ENCODE measurements around the gene SEC22B.
"Not testable (repeated sequence)": the region's sequence is repeated elsewhere in the genome, so short reads cannot be mapped to it uniquely, and the experiment has no call there.

SEC22B gene

DNA sequence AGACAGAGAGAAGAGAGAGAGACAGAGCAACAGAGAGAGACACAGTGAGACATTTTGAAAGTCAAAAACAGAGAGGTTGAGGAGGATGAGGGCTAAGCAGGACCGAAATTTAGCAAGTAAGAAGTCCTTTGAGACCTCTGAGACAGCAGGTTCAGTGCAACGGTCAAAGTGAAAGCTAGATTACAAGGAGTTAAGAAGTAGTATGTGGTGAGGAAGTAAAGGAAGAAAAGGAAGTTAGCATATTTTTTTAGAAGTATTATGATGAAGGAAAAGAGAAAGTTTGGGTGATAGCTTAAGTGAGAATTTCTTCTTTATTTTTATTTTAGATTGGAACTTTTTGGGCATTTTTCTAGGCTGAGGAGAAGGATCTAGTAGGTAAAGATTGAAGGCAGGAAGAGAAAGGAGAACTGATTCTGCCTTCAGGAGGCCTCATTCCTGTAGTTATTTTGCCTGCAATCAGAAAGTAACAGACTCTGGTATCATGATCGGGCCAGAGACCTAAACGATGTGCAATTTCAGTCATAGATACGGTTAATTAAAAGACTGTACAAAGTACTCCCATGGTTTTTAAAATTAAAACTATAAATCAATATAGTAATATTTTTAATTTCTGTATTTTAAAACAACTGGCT lies 53.9 kb downstream of the SEC22B start:
- H3K27ac ChIP-seq, result not testable (repeated sequence)

DNA sequence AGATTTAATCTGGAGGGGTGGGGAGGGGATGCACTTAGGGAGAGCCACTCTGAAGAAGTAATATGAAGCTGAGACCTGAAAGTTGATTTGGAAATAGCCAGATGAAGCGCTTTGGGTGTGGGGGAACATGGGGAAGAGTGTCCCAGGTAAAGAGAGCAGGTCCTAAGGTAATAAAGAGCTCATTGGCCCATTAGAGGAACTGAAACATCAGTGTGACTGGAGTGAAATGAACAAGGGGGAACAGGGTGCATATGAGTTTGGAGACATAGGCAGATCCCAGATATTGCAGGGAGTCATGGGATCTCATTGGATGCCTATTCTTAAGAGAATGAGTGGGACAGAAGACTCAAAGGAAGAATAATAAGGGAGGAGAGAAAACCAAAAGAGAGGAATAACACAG lies 54.5 kb downstream of the SEC22B start:
- H3K27ac ChIP-seq, result not testable (repeated sequence)

DNA sequence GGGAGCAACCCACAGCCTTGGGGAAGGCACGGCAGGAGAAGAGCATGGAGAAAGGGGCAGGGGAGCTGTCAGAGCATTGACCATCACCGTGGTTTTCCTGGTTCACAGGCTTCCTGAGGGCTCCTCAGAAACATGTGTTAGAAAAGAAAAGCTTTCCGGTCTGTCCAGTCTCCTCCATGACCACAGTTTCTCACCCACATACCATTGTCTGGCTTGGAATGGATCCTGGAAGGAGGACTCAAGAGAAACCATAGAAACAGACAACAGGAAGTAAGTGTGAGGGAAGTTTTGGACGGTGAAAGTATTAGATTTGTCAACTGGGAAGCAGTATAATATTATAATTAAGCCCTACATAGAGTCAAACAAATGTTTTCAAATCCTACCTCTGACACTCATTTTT lies 55.8 kb downstream of the SEC22B start:
- H3K27ac ChIP-seq, result not testable (repeated sequence)

DNA sequence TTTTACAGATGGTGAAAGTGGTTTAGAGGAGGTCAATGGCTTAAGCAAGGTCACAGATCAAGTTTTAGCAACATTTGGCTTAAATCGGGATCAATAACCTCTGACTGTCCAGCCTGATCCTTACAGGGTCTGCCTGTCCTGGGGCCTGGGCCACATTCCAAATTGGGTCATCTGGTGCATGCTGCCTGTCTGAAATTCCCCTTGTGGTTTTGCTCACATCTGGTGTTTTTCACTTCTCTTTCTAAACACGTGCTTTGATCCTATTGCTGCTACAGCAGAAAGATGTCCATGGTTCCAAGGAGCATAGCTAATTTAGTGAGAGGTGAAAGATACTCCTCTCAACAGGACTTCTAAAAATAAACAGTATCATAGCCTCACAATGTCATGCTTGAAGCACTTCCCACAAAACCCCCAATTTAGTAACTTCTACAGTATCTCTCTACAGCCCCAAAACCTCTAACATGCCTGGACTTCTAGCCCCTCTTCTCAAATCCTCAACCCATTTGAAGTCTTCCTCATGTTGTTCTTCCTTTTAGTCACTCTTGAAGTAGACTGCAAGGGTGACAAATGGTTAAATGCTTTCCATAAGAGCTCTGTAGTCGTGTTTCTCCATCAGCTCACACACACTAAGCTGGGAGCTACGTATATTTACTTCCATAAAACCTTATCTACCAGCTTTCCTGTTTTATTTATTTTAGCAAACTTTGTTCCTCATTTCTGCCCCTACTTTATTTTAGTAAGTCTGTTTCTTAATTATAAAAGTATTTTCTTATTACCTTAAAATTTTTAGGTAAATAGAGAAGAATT lies 58.7 kb downstream of the SEC22B start:
- H3K27ac ChIP-seq, result not testable (repeated sequence)

DNA sequence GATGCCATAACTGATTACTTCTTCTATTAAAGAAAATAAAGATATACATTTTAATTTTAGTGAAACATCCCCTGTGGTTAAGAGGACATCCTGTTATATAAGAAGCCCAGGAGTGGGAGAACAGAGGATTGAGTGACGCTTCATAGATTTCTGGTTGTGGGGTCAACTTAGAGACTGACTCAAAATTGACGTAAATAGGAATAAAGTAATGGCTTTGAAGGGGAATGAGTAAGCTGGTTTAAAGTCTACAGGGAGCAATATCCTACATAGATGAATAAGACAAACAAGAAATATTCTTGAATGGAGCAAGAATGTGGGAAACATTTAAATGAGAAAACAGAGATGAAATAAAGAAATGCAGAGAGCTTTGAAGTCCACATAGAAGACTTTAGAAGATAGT lies 60.2 kb downstream of the SEC22B start:
- H3K27ac ChIP-seq, result not testable (repeated sequence)

DNA sequence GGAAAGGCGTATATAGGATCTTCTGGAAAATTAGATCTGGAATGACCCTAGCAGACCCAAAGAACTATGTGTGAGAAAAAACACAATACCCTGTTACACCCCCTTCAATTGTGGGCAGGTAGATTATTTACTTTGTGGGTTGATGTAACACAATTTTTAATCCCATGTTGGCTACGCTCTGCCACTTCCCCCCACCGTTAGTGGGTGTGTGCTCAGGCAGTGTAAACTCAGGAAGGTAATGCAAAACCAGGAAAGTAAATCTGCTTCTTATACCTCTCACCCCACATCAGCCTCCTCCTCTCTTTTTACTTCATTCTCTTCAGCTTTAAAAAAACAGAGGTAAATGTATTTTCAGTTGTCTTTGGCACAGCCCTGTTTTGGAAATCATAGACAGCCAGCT lies 63.2 kb downstream of the SEC22B start:
- not testable (repeated sequence) for H3K27ac ChIP-seq

DNA sequence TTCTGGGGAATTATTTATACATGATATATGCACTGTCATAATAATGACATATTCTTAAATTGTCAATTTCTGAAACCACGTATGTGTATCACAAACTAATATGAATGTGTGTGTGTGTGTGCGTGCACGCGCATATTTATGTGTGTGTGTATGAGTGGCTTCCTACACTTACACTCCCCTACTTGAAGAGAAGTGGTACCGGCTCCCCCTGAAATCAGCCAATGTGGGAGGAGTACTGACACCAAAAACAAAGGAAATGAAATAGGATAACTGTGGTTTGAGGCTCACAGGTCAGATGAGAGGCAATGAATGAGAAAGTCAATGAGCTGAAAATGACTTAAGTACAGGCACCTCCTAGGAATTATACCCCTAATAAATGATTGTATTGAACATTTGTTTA lies 64.1 kb downstream of the SEC22B start:
- not testable (repeated sequence) for H3K27ac ChIP-seq

DNA sequence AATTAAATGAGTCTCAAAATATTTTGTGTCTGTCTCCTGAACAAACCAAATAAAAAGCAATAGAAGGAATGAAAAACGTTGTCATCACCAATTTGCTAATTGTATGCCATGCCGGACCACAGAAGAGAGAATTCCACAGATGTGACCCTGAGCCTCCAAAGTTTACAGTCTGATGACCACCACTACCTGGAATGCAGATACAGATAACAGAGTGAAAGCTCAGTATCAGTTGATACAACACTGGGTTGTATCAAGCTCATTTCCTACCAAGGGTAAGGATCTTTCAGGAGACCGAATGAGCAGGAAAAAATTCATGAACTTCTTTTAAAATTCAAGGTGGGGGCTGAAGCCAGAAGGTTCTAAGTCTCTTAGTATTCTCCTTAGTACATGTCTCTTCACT lies 64.5 kb downstream of the SEC22B start:
- H3K27ac ChIP-seq, result not testable (repeated sequence)

DNA sequence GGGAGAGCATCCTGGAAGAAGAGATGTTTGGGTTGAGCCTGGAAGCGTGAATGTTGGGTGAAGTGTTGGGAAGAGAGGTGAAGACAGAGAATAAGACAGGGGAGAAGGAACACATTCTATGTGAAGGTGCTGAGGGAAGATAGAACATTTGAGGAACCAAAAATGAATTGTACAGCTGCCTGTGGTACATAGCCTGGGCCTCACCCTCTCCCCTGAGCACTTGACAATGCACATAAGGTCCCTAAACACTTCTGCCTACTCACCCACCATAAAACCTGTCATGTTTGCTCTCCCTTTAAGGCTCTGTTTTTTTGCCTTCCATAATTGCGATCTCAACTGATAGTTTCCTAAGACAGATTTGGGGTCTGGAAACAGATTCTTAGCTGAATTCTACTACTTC lies 65.3 kb downstream of the SEC22B start:
- H3K27ac ChIP-seq, result not testable (repeated sequence)

DNA sequence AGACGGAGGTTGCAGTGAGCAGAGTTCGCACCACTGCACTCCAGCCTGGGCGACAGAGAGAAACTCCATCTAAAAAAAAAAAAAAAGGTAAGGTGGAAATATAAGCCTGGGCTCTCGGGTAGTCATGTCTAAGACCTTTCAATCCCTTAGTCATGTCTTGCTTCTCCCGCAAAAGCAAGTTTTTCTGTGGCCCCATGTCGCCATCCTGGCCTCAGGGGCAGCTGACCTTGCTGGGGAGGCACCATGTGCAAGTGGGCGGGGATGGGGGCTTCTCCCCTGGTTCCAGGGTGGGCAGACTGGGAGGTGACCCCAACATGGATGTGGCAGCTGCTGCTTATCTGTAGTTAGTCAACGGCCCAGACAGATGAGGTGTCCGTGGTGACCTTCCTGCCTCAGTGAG lies 66.7 kb downstream of the SEC22B start:
- H3K27ac ChIP-seq, result not testable (repeated sequence)

DNA sequence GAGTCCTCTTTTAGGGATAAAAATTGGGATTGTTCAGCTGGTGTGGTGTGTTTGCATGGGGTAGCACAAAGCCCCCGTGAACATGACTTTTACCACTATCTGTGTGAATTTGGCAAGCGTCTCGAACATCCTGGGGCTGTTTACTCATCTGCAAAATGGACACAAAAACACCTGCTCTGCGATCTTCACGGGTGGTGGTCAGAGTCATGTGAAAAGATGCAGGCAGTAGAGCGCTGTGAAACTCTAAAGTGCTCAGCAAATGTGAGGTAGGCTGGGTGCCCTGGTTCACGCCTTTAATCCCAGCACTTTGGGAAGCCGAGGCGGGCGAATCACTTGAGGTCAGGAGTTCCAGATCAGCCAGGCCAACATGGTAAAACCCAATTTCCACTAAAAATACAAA lies 67.1 kb downstream of the SEC22B start:
- H3K27ac ChIP-seq, result not testable (repeated sequence)

DNA sequence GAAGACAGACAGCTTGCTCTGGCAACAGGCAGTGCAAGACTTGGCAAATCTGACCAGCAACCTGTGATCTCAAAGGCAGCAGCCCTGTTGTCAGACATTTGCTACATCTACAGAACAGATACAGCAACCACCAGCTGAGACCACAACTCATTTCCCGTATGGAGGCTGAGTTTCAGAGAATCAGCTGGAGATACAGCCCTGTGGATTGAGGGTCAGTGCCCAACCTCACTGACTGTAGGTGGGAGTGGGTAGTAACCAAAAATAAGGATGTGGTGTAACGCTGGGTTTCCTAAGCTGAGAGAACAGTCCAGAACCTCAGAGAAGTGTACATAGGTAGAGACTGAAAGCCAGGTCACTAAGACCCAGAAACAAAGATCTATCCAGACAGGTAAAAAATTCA lies 71.0 kb downstream of the SEC22B start:
- H3K27ac ChIP-seq, result not testable (repeated sequence)

DNA sequence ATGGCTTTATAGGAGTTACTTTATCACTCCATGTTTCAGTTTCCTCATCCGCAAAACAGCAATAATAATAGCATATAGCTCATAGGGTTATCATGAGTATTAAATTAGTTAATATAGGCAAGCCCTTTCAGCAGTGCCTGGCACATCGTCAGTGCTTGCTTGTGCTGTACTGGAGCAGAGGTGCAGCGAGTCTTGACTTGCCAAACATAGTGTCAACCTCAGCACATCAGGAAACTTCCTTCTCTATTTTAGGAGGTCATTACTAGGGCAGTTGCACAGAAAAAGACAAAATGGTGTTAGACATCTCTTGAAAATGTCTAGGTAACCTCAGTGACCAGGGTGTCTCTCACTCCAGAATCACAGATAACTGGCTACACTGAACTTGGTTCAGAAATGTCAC lies 72.6 kb downstream of the SEC22B start:
- H3K27ac ChIP-seq, result not testable (repeated sequence)

DNA sequence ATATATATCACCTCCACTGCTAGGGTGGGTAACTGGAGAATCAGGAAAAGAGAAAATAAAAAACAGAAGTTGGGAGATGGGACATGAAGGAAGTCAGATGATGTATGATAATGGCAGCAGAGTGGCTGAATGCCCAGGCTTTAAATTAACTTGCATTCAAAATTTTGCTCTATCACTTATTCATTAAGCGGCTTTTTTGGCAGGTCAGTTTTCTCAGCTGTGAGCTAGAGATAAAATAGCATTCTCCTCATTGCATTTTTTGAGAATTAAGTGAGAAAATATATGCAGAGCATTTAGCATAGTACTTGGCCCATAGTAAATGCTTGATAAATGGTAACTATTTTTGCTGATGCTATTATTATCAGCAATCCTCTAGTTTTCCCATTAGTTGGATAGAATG lies 74.7 kb downstream of the SEC22B start:
- H3K27ac ChIP-seq, result not testable (repeated sequence)

Measured in C4-2B (cell line).